NK-92 treated with Interleukin-12 subunit alpha and Interleukin-12 subunit beta, amount 100 ng/mL, for 24 hours (cell line): Measurements from ENCODE around the gene EFCAB6.

Experiments used
- DNase-seq: peaks from one replicate; lab custom pipeline; 2025; lab: John Stamatoyannopoulos, UW

Gene EFCAB6

DNA sequence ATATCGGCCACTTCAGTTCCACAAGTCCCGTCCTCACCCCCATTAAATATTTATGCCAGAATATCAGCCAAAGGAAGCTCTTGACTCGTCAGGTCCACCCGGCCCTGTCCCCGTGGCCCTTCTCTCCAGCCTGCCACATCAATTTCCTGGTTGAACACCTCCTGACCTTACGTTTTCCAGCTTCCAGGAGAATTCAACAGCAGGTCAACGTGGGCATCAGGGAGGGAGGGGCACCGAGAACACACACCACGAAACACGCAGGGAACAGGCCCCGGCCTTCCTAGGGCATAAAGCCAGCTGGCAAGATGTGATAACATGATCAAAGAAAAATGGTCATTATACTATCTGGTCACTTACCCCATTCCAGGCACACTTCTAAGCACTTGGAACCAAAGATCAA lies 34.9 kb upstream of the EFCAB6 start:
- no peak for DNase-seq

- DNase-seq: no peak
Observed at GRCh38 chr22:43845981-43846380, 33.9 kb upstream of the EFCAB6 start.

DNA sequence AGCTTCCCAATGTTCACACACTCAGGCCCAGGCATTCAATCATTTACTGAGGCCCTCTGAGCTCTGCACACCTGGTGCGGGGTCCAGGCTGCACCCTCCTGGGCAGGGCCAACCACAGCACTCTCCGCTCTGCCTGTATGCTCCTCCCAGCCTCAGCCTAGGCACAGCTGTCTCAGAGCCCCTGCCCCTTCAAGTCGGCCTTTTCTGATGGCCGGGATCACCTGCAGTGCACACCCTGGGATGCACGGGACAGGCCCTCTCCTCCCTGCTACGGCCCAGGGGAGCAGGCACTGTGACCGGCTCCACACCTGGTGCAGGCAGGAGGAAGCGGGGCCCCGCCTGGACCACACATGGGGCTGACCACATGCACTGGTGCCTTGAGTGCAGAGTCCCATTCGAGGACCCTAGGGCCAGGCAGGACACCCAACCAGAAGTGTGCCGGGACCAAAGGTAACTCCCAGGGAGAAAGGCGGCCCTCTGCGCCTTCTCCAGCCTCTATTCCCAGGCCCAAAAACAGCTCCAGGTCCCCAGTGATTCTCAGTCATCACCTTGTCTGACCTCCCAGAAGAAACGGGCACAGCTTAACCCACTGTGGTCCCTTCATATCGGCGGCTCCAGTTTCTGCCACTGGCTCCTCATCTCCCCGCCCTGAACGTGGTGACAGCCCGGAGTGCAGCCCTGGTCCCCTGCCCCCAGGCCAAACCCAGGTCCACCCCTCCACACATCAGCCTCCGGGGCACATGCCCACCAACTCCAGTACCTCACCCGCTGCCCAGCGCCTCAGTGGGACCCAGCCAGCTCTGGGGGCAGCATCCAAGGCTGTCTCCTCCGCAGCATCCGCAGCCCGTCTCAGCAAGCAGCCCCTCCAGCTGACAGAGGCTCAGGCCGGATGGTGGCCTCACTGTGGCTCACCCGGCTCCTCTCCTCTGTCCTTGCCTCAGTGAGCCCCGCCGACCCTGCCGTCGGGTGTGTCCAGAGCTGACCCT lies 32.7 kb upstream of the EFCAB6 start:
- DNase-seq: no peak

DNA sequence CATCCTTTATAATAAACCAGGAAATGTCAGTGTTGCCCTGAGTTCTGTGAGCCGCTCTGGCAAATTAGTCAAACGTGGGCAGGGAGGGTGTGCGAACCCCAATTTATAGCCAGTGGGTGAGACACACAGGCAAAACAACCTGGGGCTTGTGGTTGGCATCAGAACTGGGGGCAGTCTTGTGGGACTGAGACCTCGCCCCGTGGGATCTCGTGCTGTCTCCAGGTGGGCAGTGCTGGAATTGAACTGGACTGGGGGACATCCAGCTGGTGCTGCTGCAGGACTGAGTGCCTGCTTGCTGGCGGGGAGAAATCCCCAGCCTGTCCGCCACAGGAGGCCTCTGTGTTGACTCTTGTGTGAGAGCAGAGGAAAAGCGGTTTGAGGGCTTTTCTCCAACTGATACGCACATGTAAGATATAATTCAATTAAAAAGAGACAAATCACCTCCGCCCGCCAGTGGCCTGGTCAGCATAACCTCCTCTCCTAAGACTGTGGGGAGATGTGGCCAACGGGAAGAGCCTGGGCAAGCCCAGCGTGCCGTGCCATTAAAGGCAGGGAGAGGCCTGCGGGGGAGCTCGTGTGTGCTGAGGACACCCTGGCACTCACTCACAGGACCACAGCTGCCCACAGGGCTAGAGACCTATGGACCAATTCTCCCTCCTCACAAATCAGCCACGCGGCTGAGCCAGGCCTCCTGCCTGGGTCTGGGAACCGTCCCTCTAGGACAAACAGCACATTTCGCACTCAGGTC lies 31.9 kb upstream of the EFCAB6 start:
- no peak for DNase-seq

GRCh38 chr22:43841742-43842141 lies 29.6 kb upstream of the EFCAB6 start:
- DNase-seq: no peak

DNA sequence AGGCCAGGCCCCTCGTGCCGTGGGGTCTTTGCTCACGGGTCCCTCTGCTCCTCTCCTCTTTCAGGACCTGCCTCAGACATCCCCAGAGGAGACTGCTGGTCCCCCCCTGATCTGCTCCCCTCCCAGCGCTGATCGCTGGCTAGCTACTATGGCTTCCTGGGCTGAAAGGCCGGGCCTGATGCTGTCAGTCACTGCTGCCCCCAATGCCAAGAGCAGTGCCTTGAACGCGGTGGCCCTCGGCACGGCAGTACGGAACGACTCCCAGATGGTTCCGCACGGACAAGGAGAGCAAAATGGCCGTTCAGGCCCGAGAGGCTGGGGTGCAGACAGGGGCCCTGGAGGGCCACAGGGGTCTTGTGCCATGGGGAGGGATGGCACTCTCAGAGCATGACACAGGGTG lies 28.7 kb upstream of the EFCAB6 start:
- no peak for DNase-seq

- no peak for DNase-seq
Observed at GRCh38 chr22:43840431-43840830, 28.3 kb upstream of the EFCAB6 start.

DNA sequence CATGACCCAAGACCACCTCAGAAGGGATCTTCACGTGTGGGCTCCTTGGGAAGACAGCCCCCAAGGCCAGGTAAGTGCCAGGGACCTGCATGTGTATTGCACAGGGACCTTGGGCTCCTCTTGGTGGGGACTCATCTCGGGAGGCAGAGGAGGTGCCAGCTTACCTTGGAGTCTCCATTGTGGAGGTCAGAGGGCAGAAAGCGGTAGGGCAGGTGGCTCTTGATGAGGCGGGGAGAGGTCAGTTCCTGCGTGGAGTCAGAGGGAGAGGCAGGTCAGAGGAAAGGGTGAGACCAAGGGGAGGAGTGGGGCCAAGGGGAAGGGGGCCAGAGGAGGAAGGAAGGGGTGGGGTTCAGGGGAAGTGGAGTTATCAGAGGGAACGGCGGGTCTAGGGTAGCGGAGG lies 27.7 kb upstream of the EFCAB6 start:
- no peak for DNase-seq

DNA sequence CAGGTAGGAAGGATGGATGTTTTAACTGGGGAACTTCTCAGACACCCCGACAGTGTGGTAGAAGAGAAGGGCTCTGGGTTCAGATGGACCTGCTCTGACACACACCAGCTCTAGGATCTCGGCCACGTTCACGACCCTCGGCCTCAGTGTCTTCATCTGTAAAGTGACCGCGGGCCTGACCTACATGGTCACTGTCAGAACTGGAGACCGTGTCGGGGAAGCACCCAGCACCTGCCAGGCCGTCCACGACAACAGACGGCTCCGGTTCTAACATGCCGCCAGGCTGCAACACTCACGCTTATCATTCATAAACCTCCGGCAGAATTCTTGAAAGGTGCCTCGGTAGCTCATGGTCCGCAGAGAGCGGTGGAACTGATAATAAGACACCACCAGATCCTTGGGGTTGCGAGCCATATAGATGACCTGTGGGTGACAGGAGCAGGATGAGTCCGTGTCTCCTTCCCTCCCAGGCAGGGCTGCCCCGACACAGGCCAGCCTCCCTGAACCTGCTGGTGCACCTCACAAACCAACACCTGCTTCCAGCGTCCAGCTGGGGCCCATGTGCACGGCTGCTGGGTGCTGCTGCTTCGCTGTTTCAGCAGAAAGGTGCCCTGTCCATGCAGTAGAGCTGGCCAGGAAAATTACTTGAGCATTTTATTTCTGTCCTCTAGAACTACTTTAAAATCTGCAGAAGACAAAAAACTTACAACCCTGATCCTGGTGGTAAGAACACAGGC lies 26.6 kb upstream of the EFCAB6 start:
- DNase-seq: no peak

- no peak for DNase-seq
Observed at GRCh38 chr22:43838161-43838560, 26.1 kb upstream of the EFCAB6 start.

GRCh38 chr22:43837666-43838065 lies 25.6 kb upstream of the EFCAB6 start:
- DNase-seq: no peak

- DNase-seq: no peak
Observed at GRCh38 chr22:43835736-43836135, 23.6 kb upstream of the EFCAB6 start.

DNA sequence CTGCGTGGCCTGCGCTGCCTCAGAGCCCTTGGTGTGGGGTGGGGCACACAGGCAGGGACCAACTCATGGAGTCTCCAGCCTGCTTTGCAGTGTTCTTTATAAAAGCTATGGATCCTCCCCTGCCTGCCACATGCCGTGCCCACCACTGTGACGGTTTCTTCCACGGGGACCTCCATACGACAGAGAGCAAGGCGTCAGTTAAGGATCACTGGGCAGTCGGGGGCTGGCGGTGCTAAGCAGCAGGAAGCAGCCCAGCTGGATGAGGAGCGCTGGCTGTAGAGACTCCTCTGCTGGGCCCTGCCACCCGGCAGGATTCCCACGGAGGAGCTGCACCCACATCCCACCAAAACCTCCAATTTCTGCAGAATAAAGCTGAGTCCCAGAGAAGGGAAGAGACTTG lies 23.1 kb upstream of the EFCAB6 start:
- DNase-seq: no peak

GRCh38 chr22:43833286-43834240 lies 21.5 kb upstream of the EFCAB6 start:
- no peak for DNase-seq

GRCh38 chr22:43832393-43833265 lies 20.5 kb upstream of the EFCAB6 start:
- DNase-seq: no peak

DNA sequence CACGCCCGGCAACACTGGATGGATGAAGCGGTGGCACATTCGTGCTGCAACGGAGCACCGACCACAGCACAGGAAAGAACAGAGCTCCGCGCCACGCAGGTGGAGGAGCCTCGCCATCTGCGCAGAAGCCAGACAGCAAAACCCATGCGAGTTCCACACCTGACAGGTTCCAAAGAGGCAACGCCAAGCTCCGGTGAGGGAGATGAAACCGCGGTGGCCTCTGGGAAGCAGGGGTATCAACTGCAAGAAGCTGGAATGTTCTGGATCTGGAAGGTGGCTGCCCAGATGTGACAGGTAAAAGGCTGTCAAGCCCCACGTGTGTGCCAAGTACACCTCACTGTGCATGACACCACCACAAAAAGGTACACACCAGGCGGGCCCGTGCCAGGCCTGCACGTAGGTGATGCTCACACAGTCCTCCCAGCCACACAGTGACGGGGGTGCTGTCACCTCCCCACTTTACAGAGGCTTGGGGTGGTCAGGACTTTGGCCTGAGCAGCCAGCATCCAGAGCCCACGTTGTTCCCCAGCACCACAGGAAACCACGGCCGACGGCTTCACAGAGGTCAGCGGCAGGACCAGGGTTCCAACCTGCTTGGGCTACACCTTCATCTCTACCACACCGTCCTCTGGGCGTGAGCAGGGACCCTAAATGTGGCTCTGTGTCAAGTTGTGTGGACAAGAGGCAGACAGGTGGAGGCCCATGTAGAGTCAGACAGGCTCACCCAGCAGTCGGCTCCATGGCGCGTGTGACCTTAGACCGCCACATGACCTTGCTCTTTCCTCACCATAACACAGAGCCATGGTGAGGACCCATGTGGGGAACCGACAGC lies 19.7 kb upstream of the EFCAB6 start:
- no peak for DNase-seq

DNA sequence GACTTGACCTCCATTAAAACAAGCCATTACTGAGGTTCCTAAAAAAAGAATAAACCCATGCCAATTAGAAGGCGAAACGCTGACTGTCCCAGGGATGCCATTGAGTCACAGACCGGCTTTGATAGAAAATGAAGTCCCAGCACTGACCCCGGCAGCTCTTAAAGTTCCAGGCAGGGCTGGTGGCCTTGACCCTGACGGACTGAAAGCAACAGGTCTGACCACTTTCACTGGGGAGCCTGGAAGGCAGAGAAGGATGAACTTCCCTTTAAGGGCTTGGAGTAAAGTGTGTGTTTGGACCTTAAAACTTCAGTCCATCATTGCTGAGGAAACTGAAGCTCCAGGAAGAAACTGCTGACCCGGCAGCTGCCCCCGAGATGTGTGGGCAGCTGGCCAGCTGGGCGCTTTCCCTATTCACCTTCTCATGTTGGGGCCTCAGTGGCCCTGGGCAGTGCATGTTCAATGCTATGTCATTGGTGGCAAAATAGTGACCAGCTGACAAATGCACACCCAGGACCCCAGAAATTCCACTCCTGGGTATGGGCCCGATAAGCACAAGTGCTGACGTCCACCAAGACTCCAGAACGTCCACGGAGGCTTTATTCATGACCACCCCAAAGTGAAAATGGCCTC lies 18.9 kb upstream of the EFCAB6 start:
- no peak for DNase-seq

DNA sequence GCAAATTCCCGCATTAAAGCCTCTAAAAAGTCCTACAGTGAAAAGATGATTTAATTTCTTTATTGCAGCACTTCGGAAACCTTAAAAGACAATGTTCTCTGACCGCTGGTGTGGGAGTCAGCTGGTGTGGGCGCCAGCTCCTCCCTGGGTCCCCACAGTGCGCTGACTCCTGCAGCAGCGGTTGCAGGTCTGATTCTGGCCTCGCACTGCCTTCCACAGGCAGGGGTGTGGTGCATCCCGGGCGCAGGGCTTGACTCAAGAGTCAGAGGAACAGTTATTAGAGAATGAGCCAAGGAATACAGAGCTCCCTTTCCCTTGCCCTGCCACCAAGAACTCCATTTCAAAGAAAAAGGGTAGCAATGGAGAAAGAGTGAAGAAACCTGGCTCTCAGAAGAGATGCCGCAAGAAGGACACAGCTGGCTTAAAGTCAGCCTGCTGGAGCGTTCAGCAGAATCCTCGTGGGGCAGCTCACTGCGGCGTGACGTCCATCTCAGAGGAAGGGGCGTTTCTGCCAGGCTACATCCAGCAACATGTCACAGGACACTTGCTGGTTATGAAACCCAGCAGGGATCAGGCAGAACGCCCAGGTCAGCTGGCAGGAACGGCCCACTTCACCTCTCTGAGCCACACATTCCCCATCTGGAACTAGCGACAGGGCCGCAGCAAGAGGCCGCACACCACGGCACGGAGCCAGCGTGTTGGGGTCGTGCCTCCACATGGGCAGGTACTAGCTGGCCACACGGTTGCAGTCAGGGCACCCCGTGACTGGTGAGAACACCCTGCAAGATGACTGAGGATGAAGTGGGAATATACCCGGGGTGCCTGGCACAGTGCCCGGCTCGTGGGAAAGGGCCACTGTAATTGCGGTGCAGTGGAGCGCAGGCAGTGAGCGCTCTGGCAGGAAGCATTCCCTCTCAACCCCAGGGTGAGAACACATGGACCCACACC lies 18.1 kb upstream of the EFCAB6 start:
- DNase-seq: no peak
